HepG2 (cell line): ENCODE results near the gene TYMP. TPM values are rescaled to one million over a fixed set of nuclear protein-coding genes. Genes with fewer than 3 reads are reported as not detected.
A peak's percentile ranks its signal among the peaks of the same experiment; 100 is the strongest.

Experiments
- AGO1 ChIP-seq: fragments of 200-400 bp; formaldehyde crosslinking; IDR thresholded peaks from 2 replicates; pipeline ENCODE4 v1.6.1; 2017; ENCODE audit warnings: mild to moderate bottlenecking, low read depth, low read length, moderate library complexity; ENCODE audit not compliant: poor library complexity, severe bottlenecking
- ARNTL ChIP-seq: sonication (generic); formaldehyde crosslinking; IDR thresholded peaks from 2 replicates; pipeline ENCODE4 v1.4.0; 2020; ENCODE audit warnings: mild to moderate bottlenecking, missing genetic modification reagents
- BCL6 ChIP-seq: IDR thresholded peaks from 2 replicates; pipeline ENCODE4 v1.6.1; 2016; ENCODE audit warnings: missing genetic modification reagents, missing compliant biosample characterization
- GABPB1 ChIP-seq: IDR thresholded peaks from 2 replicates; pipeline ENCODE4 v1.6.1; 2016; ENCODE audit warnings: mild to moderate bottlenecking, missing genetic modification reagents, moderate library complexity, missing compliant biosample characterization
- JUND ChIP-seq: sonication (generic); formaldehyde crosslinking; IDR thresholded peaks from 2 replicates; pipeline ENCODE4 v1.8.0; 2022; ENCODE audit warnings: mild to moderate bottlenecking, missing genetic modification reagents
- KDM2A ChIP-seq: sonication (generic); formaldehyde crosslinking; IDR thresholded peaks from 2 replicates; pipeline ENCODE4 v1.4.0; 2020; ENCODE audit warnings: low read depth, missing genetic modification reagents, borderline replicate concordance
- POLR2A ChIP-seq, 2 experiments: IDR thresholded peaks; 2 replicates each; pipeline ENCODE4 v1.6.1; 2011; ENCODE audit warnings: low read depth in 2 of 2, low read length in 2 of 2, mild to moderate bottlenecking in 1 of 2, moderate library complexity in 1 of 2; ENCODE audit not compliant: insufficient read depth in 1 of 2
- RBFOX2 ChIP-seq: fragments of 200-400 bp; formaldehyde crosslinking; IDR thresholded peaks from 2 replicates; pipeline ENCODE4 v1.6.1; 2017; ENCODE audit warnings: low read depth, mild to moderate bottlenecking, low read length
- ZNF354B ChIP-seq: sonication (generic); formaldehyde crosslinking; IDR thresholded peaks from 2 replicates; pipeline ENCODE4 v1.8.0; 2022; ENCODE audit warnings: mild to moderate bottlenecking, missing genetic modification reagents
- ZNF605 ChIP-seq: sonication (generic); formaldehyde crosslinking; IDR thresholded peaks from 2 replicates; pipeline ENCODE4 v1.8.0; 2022; ENCODE audit warnings: mild to moderate bottlenecking, missing genetic modification reagents
- ZNF790 ChIP-seq: sonication (generic); formaldehyde crosslinking; IDR thresholded peaks from 2 replicates; pipeline ENCODE4 v1.8.0; 2022; ENCODE audit warnings: missing genetic modification reagents, mild to moderate bottlenecking, borderline replicate concordance
- polyA plus RNA-seq, 8 experiments: library from polyadenylated mRNA; depleted of rRNA in 3 of 8; stranded (reverse) in 7 of 8; unstranded in 1 of 8; fragments of >200 nt; fragmentation: Illumina TruSeq in 4 of 8; extraction: Trizol in 4 of 8; gene quantifications; 2 replicates each; pipeline versions ENCODE4 v1.2.1 to v1.2.3, GENCODE V29; 2011 to 2016; ENCODE audit warnings: low read depth in 4 of 8, missing spikeins in 1 of 8, mixed read lengths in 1 of 8; ENCODE audit not compliant: insufficient read depth in 1 of 8
- total RNA-seq, 5 experiments: library from RNA; depleted of rRNA; stranded (reverse); fragments of >200 nt; fragmentation: Illumina TruSeq; extraction: Trizol; gene quantifications; 2 replicates each; pipeline ENCODE4 v1.2.3, GENCODE V29; 2016; ENCODE audit warnings: low read depth in 1 of 5
- TF ChIP-seq, protein P1 (sequence below): sonication (generic); formaldehyde crosslinking; IDR thresholded peaks from 2 replicates; pipeline ENCODE4 v1.5.1; 2020; ENCODE audit warnings: mild to moderate bottlenecking, missing genetic modification reagents, moderate library complexity
- TF ChIP-seq, protein P2 (sequence below): sonication (generic); formaldehyde crosslinking; conservative IDR thresholded peaks from 2 replicates; pipeline ENCODE4 v1.8.0; 2022; ENCODE audit warnings: low read depth, missing genetic modification reagents
- TF ChIP-seq, protein P3 (sequence below): sonication (generic); formaldehyde crosslinking; IDR thresholded peaks from 2 replicates; pipeline ENCODE4 v1.8.1; 2023; ENCODE audit warnings: mild to moderate bottlenecking, missing genetic modification reagents
- TF ChIP-seq, protein P4 (sequence below): sonication (generic); formaldehyde crosslinking; IDR thresholded peaks from 2 replicates; pipeline ENCODE4 v1.4.0; 2020; ENCODE audit warnings: missing genetic modification reagents, borderline replicate concordance
- TF ChIP-seq, protein P5 (sequence below): sonication (generic); formaldehyde crosslinking; IDR thresholded peaks from 2 replicates; pipeline ENCODE4 v1.5.0; 2020; ENCODE audit warnings: missing genetic modification reagents

The TYMP gene
- total and polyA plus RNA-seq, 2 of the 13 experiments (the other 11 are each of a cell fraction or from before 2014, with no cell fraction given) = 3.9 to 4.3 TPM

DNA sequence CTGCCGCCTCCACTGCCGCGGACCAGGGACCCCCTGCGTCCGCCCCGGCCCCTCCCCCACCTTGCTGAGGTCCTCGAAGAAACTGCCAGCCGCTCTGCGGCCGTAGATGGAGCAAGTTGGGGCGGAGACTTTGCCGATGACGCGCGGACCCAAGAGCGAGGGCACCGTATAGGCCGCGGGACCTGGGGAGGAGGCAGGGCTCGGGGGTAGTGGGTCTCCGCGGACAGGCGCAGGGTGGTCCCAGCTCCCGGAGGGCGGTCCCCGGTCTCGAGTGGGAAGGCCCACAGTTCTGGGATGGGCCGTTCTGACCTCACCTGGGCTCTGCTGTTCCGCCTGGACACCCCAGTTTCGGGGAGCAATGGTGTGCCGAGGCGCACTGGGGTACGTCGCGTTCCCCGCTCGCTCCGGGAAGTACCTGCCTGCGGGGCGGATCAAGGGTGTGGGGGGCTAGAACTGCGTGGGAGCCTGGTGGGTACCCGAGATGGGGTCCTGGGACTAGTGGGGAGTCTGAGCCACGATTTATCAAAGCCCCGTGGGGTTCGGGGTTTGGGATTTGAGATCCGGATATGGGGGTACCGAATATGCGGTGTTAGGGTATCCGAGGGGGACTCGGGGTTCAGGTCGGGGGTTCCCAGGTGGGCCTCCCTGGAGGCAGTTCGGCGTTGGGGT is 1.2 kb upstream of the TYMP start (continued):
- TF ChIP-seq, protein P1, sequence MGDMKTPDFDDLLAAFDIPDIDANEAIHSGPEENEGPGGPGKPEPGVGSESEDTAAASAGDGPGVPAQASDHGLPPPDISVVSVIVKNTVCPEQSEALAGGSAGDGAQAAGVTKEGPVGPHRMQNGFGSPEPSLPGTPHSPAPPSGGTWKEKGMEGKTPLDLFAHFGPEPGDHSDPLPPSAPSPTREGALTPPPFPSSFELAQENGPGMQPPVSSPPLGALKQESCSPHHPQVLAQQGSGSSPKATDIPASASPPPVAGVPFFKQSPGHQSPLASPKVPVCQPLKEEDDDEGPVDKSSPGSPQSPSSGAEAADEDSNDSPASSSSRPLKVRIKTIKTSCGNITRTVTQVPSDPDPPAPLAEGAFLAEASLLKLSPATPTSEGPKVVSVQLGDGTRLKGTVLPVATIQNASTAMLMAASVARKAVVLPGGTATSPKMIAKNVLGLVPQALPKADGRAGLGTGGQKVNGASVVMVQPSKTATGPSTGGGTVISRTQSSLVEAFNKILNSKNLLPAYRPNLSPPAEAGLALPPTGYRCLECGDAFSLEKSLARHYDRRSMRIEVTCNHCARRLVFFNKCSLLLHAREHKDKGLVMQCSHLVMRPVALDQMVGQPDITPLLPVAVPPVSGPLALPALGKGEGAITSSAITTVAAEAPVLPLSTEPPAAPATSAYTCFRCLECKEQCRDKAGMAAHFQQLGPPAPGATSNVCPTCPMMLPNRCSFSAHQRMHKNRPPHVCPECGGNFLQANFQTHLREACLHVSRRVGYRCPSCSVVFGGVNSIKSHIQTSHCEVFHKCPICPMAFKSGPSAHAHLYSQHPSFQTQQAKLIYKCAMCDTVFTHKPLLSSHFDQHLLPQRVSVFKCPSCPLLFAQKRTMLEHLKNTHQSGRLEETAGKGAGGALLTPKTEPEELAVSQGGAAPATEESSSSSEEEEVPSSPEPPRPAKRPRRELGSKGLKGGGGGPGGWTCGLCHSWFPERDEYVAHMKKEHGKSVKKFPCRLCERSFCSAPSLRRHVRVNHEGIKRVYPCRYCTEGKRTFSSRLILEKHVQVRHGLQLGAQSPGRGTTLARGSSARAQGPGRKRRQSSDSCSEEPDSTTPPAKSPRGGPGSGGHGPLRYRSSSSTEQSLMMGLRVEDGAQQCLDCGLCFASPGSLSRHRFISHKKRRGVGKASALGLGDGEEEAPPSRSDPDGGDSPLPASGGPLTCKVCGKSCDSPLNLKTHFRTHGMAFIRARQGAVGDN (CRISPR knock-in tag) = peak; percentile 55; the same call in 1 of the 2 replicates
- TF ChIP-seq, protein P2, sequence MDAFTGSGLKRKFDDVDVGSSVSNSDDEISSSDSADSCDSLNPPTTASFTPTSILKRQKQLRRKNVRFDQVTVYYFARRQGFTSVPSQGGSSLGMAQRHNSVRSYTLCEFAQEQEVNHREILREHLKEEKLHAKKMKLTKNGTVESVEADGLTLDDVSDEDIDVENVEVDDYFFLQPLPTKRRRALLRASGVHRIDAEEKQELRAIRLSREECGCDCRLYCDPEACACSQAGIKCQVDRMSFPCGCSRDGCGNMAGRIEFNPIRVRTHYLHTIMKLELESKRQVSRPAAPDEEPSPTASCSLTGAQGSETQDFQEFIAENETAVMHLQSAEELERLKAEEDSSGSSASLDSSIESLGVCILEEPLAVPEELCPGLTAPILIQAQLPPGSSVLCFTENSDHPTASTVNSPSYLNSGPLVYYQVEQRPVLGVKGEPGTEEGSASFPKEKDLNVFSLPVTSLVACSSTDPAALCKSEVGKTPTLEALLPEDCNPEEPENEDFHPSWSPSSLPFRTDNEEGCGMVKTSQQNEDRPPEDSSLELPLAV (CRISPR knock-in tag) = 0 out of 2 replicates have a peak, but pooled peaks have one; percentile 53
- TF ChIP-seq KDM2A (peak; percentile 15; the same call in 1 of the 2 replicates), JUND (CRISPR knock-in tag) (0 out of 2 replicates have a peak, but pooled peaks have one; percentile 39), ARNTL (CRISPR knock-in tag) (no peak; the same call in 1 of the 2 replicates), ZNF605 (CRISPR knock-in tag) (no peak), POLR2A (IDR thresholded peaks at IDR 0.05; ENCODE audit: insufficient read depth in 1 of 2, low read depth in 2 of 2, low read length in 2 of 2) (peak in 1 of 2 experiments; percentile 20; a peak in 1 of 4 replicates), RBFOX2 (peak; percentile 22; the same call in 1 of the 2 replicates), GABPB1 (CRISPR knock-in tag) (0 out of 2 replicates have a peak, but pooled peaks have one; percentile 7), ZNF790 (CRISPR knock-in tag) (peak; percentile 83; the same call in 1 of the 2 replicates), AGO1 (peak; percentile 70), ZNF354B (CRISPR knock-in tag) (peak; percentile 76; the same call in 1 of the 2 replicates), BCL6 (CRISPR knock-in tag) (peak; percentile 51)
- TF ChIP-seq, protein P3, sequence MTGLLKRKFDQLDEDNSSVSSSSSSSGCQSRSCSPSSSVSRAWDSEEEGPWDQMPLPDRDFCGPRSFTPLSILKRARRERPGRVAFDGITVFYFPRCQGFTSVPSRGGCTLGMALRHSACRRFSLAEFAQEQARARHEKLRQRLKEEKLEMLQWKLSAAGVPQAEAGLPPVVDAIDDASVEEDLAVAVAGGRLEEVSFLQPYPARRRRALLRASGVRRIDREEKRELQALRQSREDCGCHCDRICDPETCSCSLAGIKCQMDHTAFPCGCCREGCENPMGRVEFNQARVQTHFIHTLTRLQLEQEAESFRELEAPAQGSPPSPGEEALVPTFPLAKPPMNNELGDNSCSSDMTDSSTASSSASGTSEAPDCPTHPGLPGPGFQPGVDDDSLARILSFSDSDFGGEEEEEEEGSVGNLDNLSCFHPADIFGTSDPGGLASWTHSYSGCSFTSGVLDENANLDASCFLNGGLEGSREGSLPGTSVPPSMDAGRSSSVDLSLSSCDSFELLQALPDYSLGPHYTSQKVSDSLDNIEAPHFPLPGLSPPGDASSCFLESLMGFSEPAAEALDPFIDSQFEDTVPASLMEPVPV (CRISPR knock-in tag) = peak; percentile 76
- TF ChIP-seq, protein P4, sequence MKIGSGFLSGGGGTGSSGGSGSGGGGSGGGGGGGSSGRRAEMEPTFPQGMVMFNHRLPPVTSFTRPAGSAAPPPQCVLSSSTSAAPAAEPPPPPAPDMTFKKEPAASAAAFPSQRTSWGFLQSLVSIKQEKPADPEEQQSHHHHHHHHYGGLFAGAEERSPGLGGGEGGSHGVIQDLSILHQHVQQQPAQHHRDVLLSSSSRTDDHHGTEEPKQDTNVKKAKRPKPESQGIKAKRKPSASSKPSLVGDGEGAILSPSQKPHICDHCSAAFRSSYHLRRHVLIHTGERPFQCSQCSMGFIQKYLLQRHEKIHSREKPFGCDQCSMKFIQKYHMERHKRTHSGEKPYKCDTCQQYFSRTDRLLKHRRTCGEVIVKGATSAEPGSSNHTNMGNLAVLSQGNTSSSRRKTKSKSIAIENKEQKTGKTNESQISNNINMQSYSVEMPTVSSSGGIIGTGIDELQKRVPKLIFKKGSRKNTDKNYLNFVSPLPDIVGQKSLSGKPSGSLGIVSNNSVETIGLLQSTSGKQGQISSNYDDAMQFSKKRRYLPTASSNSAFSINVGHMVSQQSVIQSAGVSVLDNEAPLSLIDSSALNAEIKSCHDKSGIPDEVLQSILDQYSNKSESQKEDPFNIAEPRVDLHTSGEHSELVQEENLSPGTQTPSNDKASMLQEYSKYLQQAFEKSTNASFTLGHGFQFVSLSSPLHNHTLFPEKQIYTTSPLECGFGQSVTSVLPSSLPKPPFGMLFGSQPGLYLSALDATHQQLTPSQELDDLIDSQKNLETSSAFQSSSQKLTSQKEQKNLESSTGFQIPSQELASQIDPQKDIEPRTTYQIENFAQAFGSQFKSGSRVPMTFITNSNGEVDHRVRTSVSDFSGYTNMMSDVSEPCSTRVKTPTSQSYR (CRISPR knock-in tag) = peak; percentile 91
- TF ChIP-seq, protein P5, sequence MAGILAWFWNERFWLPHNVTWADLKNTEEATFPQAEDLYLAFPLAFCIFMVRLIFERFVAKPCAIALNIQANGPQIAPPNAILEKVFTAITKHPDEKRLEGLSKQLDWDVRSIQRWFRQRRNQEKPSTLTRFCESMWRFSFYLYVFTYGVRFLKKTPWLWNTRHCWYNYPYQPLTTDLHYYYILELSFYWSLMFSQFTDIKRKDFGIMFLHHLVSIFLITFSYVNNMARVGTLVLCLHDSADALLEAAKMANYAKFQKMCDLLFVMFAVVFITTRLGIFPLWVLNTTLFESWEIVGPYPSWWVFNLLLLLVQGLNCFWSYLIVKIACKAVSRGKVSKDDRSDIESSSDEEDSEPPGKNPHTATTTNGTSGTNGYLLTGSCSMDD = no peak
